Vagina (tissue), 2 donors: ENCODE measurements around the gene MTFMT. TPM values are rescaled to one million over a fixed set of nuclear protein-coding genes. Genes with fewer than 3 reads are reported as not detected.
A peak's percentile ranks its signal among the peaks of the same experiment; 100 is the strongest.

Experiments
- DNase-seq, 2 donors: peaks; one replicate each; pipeline ENCODE4 v3.0.0-alpha.2; 2017; ENCODE audit errors: extremely low spot score in 2 of 2
- H3K27ac ChIP-seq: fragments of 200-600 bp; sonication (generic); one replicate; pipeline ENCODE4 v1.5.1; 2019
- H3K27me3 ChIP-seq: fragments of 200-600 bp; sonication (generic); one replicate; pipeline ENCODE4 v1.5.1; 2019
- H3K36me3 ChIP-seq, 2 donors: fragments of 200-600 bp; sonication (generic); one replicate each; pipeline ENCODE4 v1.5.1; 2017 to 2019
- H3K4me1 ChIP-seq: fragments of 200-600 bp; sonication (generic); one replicate; pipeline ENCODE4 v1.5.1; 2019
- H3K4me3 ChIP-seq, 2 donors: fragments of 200-600 bp; sonication (generic); 1 replicate in 1 of 2; 2 replicates in 1 of 2; pipeline ENCODE4 v1.5.1; 2016 to 2019
- H3K9me3 ChIP-seq: fragments of 200-600 bp; sonication (generic); one replicate; pipeline ENCODE4 v1.5.1; 2019
- CTCF ChIP-seq, 3 experiments: fragments of 450-650 bp in 2 of 3; fragments of 200-600 bp in 1 of 3; sonication (generic) in 1 of 3; IDR thresholded peaks; one replicate each; pipeline ENCODE4 v1.5.1; 2017 to 2019; ENCODE audit warnings: antibody characterized with exemption in 3 of 3, mild to moderate bottlenecking in 2 of 3, moderate library complexity in 2 of 3
- POLR2A ChIP-seq, 2 donors: fragments of 450-650 bp; IDR thresholded peaks; one replicate each; pipeline ENCODE4 v1.6.1; 2017; ENCODE audit warnings: antibody characterized with exemption in 2 of 2, mild to moderate bottlenecking in 2 of 2, moderate library complexity in 2 of 2
- POLR2AphosphoS5 ChIP-seq, 2 donors: sonication (generic); formaldehyde crosslinking; IDR thresholded peaks; one replicate each; pipeline ENCODE4 v1.9.0; 2017; ENCODE audit warnings: antibody characterized with exemption in 2 of 2, mild to moderate bottlenecking in 2 of 2, low read depth in 1 of 2; ENCODE audit not compliant: insufficient read depth in 1 of 2
- intact Hi-C: fragments of 100-400 bp; cut with DNase I; formaldehyde crosslinking; loops from one replicate; pipeline ENCODE4 v1.15.1; 2023
- total RNA-seq: library from RNA; depleted of rRNA; stranded (reverse); fragments of >200 nt; gene quantifications from one replicate; pipeline ENCODE4 v1.2.3, GENCODE V29; 2016

MTFMT gene
- total RNA-seq, 1 donor from 2014 or later: 18.7 TPM

DNA sequence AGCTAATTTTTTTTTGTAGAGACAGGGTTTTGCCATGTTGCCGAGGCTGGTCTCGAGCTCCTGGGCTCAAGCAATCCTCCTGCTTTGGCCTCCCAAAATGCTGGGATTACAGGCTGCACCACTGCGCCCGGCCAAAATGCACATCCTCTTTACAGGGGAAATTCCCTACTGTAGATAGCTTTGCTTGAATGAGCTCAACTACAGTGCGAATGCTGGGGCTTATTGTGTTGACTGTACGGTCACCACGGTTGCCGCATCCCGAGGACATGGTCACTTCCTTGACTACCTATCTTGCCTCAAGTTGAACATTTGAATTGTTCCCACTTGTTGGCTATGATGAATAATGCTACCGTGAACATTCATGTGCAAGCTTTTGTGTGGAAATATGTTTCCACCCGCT lies 5.3 kb upstream of the MTFMT start:
- Histone ChIP-seq H3K4me3 (no peak overlapping the region), H3K9me3 (no peaks in the 10 kb centered on the region), H3K27ac (no peak overlapping the region), H3K27me3 (no peaks in the 10 kb centered on the region), H3K36me3 (no peaks in the 10 kb centered on the region), H3K4me1 (peaks cover 10% of the 10 kb centered on the region)
- intact Hi-C loops: no loop called here
- no peak for TF ChIP-seq CTCF (IDR thresholded peaks at IDR 0.05)
- TF ChIP-seq POLR2A (IDR thresholded peaks at IDR 0.05): no peak
- no peak for TF ChIP-seq POLR2AphosphoS5 (IDR thresholded peaks at IDR 0.05; ENCODE audit: insufficient read depth in 1 of 2, low read depth in 1 of 2)
- no peak for DNase-seq

DNA sequence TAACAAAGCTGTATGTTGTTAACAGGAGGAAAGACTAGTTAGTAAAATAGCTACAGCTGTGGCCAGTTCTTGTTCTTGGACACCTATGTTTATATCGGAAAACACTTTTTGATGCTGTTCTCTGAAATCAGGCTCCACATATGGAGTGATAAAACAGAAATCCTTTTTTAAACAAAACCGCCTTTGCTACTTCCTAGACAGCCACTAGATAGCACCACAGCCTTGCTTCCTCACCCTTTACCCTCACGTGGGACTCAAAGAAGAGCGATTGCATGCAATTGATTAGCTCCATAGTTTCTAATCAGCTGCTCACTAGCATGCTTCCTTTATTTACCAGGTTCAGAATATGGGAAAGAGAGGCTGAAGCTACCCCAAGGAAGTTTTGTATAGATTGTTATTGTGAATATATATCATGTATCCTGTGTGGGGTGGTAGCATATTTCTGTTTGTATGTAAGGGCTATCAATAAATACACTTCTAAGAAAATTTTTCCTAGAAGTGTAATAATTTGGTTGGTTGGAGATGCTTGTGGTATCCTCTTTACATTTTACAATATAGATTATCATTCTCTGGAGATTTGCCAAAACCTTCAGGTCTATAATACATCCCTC lies 4.3 kb upstream of the MTFMT start:
- H3K27me3 ChIP-seq: no peaks in the 10 kb centered on the region
- TF ChIP-seq POLR2A (IDR thresholded peaks at IDR 0.05) (no peak), CTCF (IDR thresholded peaks at IDR 0.05) (peak; percentile 18 to 40 (median 27))
- H3K4me1 ChIP-seq: peaks cover 11% of the 10 kb centered on the region
- no peak overlapping the region for H3K27ac ChIP-seq
- DNase-seq: no peak
- H3K4me3 ChIP-seq: no peak overlapping the region
- intact Hi-C loops: no loop called here
- H3K36me3 ChIP-seq: no peaks in the 10 kb centered on the region
- no peaks in the 10 kb centered on the region for H3K9me3 ChIP-seq

DNA sequence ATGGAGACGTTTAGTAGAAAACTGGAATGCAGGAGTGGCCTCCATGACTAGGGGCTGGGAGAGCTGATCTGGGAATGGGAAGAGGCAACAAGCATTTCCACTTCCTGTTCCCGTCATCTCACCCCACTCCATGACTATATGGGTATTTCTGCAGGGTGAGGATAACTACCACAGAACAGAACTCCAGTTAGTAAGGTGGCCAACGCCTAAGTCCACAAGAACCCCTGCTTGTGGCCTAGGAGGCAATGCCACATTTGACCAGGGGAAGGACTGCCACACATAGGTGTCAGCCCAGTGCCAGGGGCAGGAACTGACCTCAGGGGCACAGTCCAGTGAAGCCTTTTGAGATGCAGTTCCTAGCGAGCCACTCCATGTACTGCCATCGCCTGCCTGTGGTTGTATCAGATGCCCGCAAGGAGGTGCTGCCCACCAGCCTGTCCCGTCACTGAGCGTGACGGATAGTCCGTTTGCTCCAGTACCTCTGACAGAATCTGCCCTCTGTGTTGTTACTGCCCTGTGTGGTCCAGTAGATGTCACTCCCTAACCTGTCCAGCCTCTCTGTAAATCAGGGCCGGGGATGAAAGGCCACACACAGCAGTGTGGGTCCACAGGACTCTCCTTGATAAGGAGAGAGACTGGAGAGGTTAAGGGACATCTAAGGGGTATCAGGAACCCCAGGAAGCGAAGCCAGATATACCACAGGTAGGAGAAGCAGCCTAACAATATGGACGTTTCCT lies 3.5 kb upstream of the MTFMT start:
- peaks cover 19% of the 10 kb centered on the region for H3K4me1 ChIP-seq
- no peaks in the 10 kb centered on the region for H3K36me3 ChIP-seq
- H3K4me3 ChIP-seq: no peak overlapping the region
- H3K27me3 ChIP-seq: no peaks in the 10 kb centered on the region
- intact Hi-C loops: no loop called here
- no peak for DNase-seq
- TF ChIP-seq CTCF (IDR thresholded peaks at IDR 0.05): peak in 2 of 3 experiments; percentile 27 to 47
- no peak for TF ChIP-seq POLR2AphosphoS5 (IDR thresholded peaks at IDR 0.05; ENCODE audit: insufficient read depth in 1 of 2, low read depth in 1 of 2)
- H3K9me3 ChIP-seq: no peaks in the 10 kb centered on the region
- no peak overlapping the region for H3K27ac ChIP-seq

DNA sequence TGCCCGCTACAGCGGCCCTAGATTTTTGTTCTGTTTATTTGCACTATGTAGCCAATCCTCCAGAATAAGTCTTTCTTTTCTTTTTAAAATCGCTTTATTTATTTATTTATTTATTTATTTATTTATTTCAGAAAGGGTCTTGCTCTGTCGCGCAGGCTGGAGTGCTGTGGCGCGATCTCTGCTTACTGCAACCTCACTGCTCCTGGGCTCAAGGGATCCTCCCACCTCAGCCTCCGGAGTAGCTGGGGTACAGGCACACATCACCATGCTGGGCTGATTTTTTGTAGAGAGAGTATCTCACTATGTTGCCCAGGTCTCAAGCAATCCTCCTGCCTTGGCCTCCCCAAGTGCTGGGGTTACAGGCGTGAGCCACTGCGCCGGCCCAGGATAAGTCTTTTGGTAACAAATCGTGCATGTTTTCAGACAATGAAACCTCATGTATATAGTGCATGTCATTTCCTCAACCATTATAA lies 333 bp upstream of the MTFMT start:
- Histone ChIP-seq H3K27me3 (no peaks in the 10 kb centered on the region), H3K27ac (peak overlapping the region; percentile 80), H3K36me3 (peaks cover 0 to 12% of the 10 kb centered on the region in 2 donors), H3K4me3 (peak overlapping the region in 1 of 2 donors; percentile 88), H3K4me1 (peaks cover 23% of the 10 kb centered on the region), H3K9me3 (no peaks in the 10 kb centered on the region)
- TF ChIP-seq POLR2AphosphoS5 (IDR thresholded peaks at IDR 0.05; ENCODE audit: insufficient read depth in 1 of 2, low read depth in 1 of 2) (no peak), CTCF (IDR thresholded peaks at IDR 0.05) (no peak), POLR2A (IDR thresholded peaks at IDR 0.05) (no peak)
- intact Hi-C loops: no loop called here
- DNase-seq: no peak

DNA sequence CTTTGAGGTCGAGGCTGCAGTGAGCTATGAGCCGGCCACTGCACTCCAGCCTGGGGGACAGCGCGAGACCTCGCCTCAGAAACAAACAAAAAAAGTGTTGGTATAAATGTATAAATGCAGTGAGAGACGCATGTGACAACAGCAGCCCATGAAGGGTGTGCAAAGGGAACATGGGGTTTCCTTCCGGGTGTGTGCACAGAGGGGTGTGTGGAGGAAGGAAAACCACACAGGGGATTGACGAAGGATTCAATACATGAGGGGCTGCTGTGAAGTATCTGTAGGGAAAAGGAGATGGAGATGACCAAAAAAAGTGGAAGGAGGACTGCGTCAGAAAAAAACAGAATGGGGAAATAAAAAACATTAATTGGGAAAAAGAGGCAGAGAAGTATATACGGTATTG lies 1.1 kb downstream of the MTFMT start:
- Histone ChIP-seq H3K27me3 (no peaks in the 10 kb centered on the region), H3K4me3 (peak overlapping the region; percentile 88 to 89), H3K36me3 (peaks cover 0 to 21% of the 10 kb centered on the region in 2 donors), H3K4me1 (peaks cover 16% of the 10 kb centered on the region), H3K9me3 (no peaks in the 10 kb centered on the region), H3K27ac (no peak overlapping the region)
- intact Hi-C loops: no loop called here
- no peak for DNase-seq
- TF ChIP-seq CTCF (IDR thresholded peaks at IDR 0.05) (no peak), POLR2AphosphoS5 (IDR thresholded peaks at IDR 0.05; ENCODE audit: insufficient read depth in 1 of 2, low read depth in 1 of 2) (no peak), POLR2A (IDR thresholded peaks at IDR 0.05) (no peak)
